ENCODE measurements around the gene SREK1.

GRCh38 chr5:66164044-66164790 is 20.1 kb downstream of the SREK1 start:
- TF ChIP-seq, protein P1, sequence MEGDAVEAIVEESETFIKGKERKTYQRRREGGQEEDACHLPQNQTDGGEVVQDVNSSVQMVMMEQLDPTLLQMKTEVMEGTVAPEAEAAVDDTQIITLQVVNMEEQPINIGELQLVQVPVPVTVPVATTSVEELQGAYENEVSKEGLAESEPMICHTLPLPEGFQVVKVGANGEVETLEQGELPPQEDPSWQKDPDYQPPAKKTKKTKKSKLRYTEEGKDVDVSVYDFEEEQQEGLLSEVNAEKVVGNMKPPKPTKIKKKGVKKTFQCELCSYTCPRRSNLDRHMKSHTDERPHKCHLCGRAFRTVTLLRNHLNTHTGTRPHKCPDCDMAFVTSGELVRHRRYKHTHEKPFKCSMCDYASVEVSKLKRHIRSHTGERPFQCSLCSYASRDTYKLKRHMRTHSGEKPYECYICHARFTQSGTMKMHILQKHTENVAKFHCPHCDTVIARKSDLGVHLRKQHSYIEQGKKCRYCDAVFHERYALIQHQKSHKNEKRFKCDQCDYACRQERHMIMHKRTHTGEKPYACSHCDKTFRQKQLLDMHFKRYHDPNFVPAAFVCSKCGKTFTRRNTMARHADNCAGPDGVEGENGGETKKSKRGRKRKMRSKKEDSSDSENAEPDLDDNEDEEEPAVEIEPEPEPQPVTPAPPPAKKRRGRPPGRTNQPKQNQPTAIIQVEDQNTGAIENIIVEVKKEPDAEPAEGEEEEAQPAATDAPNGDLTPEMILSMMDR (IDR thresholded peaks at IDR 0.05; ENCODE audit: extremely low read depth in 1 of 2, insufficient read depth in 1 of 2, low read depth in 1 of 2, low read length in 2 of 2), result no peak
- TF ChIP-seq POLR2A (IDR thresholded peaks at IDR 0.05; ENCODE audit: low read depth, low read length), result no peak
- no peak for TF ChIP-seq EZH2 (IDR thresholded peaks at IDR 0.05; ENCODE audit: borderline replicate concordance, low read depth, low read length, severe bottlenecking)
- TF ChIP-seq MAX (IDR thresholded peaks at IDR 0.05; ENCODE audit: insufficient read depth, insufficient read length), result no peak
- no peak for TF ChIP-seq POLR2AphosphoS5 (IDR thresholded peaks at IDR 0.05; ENCODE audit: insufficient read depth, low read depth, low read length)
- TF ChIP-seq MYC (IDR thresholded peaks at IDR 0.05; ENCODE audit: low read depth, low read length), result no peak
